NCI-H82 (cell line): ENCODE measurements around the gene ST3GAL2.
A peak's percentile ranks its signal among the peaks of the same experiment; 100 is the strongest.
"Not testable (repeated sequence)": the region's sequence is repeated elsewhere in the genome, so short reads cannot be mapped to it uniquely, and the experiment has no call there.

Source experiments
- DNase-seq: peaks from one replicate; lab custom pipeline; 2025; lab: John Stamatoyannopoulos, UW

ST3GAL2 gene

DNA sequence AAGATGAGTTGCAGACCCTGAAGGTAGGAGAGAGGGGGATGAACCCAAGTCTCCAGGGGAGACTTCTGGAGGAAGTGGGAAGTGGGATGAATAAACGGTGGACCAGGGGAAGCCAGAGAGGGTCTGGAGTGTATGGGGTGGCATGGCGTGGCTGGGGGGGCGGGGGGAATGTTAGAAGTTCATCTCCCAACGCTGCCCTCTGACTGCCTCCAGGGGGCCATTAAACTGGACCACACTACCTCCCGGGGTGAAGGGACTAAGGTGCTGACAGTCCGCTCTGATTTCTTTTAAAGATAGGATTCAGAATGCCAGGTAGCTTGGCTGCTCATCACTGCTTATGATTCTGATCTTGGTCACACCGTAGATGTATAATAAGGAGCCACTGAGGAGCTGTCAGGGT is 21.2 kb downstream of the ST3GAL2 start:
- no peak for DNase-seq

DNA sequence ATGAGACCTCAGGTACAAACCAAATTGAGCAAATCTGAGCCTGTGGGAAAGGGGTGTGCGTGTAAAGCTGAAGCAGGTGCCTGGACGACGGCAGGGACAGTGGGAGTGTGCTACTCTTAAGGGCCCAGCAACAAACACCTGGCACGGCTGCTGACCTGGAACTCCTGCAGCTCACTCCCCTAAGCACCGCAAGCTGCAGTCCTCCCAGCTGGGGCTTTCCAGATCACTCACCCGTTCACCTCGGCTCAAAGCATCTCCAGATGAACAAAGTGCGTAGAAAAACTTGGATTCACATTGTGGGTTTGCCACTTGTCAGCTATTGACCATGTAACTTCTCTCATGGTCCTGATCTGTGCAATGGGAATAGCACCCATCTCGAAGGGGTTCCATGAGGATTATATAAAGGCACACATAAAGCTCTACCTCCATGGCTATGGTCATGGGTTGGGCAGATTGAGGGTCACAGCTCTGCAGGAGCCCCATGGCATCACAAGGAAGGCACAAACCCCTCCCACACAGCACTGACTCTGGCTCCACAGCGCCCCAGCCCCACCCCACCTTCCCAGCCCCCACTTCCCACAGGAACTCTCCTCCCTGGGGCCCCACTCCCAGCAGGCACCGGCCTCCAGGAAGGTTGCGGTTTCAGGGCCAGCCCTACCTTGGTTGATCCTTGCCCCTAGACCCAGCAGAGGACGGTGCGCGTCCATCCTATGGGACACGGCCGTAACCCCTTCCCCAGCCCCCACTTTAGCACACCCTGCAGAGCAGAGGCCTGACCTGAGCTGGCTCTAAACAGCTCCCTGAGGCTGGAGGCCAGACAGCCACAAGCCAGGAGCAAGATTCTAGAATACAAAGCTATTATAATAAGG is 21.9 kb downstream of the ST3GAL2 start:
- DNase-seq = no peak

DNA sequence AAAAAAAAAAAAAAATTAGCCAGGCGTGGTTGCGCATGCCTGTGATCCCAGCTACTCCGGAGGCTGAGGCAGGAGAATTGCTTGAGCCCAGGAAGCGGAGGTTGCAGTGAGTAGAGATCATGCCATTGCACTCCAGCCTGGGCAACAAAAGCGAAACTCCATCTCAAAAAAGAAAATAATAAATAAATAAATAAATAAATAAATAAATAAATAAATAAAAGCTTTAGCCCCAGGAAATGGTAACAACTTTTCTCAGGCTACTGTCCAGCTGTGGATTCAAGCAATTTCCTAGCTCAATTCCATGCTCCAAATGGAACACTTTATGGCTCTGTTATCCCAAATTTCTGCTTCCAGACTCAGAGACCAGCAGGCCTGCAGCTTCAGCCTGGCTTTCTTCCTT is 25.3 kb downstream of the ST3GAL2 start:
- not testable (repeated sequence) for DNase-seq

DNA sequence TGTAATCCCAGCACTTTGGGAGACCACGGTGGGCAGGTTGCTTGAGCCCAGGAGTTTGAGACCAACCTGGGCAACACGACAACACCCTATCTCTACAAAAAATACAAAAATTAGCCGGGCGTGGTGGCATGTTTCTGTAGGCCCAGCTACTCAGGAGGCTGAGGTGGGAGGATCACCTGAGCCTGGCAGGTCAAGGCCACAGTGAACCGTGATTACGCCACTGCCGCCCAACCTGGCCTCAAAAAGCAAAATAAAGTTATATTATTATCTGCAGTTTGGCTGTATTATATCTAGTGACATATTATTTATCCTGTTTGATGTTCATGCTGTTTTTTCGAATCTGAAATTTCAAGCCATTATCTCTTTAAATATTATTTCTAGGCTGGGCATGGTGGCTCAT is 26.5 kb downstream of the ST3GAL2 start:
- no peak for DNase-seq

DNA sequence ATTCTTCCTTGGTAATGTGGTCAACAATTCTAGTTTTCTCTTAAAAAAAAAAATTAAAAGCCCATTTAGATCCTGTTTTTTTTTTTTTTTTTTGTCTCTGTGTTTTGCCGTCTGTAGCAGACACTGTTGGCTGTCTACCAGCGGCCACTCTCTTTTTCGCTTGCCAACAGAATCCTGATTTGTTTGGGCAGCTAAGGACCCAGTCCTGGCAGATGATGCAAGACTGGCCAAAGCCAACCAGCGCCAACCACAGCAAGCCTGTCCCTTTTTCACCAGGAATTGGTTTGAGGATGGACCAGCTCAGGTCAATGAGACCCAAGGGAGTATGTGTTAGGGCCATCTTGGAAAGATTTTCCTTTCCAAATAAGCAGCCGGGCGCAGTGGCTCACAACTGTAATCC is 28.2 kb downstream of the ST3GAL2 start:
- no peak for DNase-seq

DNA sequence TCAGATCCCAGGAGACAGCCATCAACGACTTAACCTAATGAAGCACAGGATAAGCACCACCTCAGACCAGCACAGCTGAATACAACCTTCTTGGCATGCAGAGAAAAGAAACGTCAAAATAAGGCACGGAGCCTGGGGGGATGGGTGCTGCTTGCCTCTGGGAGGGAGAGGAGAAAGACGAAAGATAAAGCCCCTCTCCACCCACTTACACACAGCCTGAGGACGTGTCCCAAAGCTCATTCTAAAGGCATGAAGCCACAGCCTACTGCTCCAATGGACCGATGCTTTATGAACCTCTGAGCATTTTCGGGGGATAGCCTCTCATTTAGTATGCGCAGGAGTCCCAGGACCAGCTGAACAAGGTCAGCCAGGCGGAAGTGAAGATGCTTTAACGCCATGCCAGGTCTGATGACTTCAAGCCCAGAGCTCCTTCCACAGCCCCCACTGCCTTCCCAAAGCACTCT is 31.1 kb downstream of the ST3GAL2 start:
- peak; percentile 19 for DNase-seq

DNA sequence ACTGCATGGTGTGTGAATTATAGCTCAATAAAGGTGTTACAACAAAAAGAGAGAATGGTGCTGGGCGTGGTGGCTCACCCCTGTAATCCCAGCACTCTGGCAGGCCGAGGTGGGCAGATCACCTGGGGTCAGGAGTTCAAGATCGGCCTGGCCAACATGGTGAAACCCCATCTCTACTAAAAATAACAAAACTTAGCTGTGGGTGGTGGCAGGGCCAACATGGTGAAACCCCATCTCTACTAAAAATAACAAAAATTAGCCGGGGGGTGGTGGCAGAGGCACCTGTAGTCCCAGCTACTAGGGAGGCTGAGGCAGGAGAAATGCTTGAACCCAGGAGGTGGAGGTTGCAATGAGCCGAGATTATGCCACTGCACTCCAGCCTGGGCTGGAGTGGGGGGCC is 32.8 kb downstream of the ST3GAL2 start:
- not testable (repeated sequence) for DNase-seq

DNA sequence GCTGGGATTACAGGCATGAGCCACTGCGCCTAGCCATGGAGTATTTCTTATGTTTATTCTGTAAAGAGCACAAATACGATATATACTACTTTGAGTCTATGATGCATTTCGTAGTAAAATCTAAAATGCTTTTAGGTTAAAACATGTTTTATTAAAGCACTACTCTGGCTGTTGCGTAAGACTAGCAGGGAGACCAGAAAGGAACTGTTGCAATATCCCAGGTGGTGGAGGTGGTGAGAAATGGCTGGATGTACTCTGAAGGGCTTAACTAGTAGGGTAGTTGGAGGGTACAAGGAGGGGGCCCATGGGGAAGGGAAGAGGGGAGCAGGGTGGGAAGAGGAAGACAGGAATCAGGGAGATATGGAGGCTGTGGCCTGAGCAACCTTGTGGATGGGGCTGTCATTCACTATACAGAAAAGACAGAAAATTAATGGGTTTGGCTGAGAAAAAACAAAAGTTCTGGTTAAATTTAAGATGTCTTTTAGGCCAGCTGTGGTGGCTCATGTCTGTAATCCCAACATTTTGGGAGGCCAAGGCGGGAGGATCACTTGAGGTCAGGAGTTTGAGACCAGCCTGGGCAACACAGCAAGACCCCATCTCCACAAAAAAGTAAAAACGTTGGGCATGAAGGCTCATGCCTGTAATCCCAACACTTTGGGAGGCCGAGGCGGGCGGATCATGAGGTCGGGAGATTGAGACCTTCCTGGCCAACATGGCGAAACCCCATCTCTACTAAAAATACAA is 35.8 kb downstream of the ST3GAL2 start:
- no peak for DNase-seq

DNA sequence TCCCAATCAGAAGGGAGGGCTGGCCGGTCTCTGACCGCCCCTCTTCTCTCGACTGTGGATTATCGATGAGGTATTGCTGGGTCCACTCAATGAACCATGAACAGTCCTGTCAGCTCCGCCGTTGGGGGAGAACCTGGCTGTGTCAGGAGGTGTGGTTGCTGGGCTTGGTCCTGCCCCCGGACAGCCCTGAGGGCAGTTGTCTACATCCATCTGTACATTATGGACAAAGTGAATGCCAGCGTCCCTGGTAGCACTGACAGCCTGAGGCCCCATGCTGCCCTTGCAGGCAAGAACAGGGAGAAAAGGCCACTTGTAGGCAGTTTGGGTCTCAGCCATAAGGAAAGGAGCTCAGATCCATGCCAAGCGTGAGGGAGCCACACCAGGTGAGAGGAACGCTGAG is 38.9 kb downstream of the ST3GAL2 start:
- peak; percentile 57 for DNase-seq

DNA sequence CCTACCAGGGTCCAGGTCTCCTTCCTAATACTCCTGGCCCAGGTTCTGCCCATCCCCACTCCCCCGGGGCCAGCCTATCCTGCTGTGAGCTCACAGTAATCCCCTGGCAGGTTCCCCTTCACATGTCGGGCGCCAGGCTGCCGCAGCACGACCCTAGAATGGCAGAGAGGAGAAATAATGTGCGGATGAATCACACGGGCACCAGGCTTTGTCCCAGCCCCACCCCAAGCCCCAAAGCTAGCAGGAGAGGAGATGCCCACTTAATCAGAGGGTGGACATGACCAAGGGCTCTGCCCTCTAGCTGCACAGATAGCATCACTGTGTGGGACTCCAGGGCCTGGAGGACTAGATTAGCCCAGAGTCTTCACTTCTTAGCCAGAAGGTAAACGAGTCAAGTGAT is 39.5 kb downstream of the ST3GAL2 start:
- peak; percentile 80 for DNase-seq

DNA sequence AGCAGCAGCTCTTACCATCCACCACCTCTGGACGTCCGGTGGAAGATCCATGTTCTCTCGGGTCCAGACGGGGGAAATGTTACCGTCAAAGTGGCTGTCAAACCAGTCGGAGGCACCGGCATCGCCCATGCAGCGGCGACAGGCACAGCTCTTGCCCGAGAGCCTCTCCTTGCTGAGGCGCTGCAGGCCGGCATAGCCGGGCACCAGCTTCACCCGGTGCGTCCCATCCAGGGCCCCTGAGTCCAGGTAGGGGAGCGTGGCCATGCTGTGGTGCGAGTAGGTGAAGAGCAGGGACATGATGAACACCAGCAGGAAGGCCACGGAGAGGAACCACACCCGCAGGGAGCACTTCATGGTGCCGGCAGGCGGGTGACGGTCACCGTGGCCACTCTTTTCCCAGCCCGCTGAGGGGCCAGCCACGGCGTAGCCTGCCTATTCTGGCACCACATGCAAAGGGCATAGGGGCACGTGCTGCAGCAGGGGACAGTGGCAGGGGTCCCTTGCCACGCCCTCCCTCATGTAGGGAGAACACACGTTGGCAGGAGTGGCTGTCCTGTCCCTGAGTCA is 40.6 kb downstream of the ST3GAL2 start:
- no peak for DNase-seq

DNA sequence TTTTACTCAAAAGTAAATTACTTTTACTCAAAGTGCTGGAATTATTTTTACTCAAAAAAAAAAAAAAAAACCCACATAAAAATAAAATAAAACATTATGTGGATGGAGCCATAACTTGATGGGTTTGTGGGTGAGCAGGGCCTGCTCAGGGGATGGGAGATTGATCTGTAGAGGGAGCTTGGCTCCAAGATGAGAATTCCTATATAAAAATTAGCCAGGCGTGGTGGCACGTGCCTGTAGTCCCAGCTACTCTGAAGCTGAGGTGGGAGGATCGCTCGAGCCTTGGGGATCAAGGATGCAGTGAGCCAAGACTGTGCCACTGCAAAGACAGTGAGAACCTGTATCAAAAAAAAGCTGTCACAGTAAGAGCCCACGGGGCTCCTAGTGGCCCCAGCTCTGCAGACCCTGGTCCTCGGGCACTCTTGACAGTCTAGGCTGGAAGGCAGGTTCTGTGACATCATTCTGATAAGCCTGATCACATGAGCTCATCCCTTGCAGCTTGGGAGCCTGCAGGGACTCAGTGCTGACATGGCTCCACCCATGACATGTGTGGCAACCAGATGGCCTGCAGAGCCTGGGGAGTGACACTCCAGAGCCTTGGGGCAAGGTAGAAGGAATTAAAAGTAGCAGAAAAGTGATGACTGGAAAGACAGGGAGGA is 42.5 kb downstream of the ST3GAL2 start:
- peak; percentile 97 for DNase-seq

DNA sequence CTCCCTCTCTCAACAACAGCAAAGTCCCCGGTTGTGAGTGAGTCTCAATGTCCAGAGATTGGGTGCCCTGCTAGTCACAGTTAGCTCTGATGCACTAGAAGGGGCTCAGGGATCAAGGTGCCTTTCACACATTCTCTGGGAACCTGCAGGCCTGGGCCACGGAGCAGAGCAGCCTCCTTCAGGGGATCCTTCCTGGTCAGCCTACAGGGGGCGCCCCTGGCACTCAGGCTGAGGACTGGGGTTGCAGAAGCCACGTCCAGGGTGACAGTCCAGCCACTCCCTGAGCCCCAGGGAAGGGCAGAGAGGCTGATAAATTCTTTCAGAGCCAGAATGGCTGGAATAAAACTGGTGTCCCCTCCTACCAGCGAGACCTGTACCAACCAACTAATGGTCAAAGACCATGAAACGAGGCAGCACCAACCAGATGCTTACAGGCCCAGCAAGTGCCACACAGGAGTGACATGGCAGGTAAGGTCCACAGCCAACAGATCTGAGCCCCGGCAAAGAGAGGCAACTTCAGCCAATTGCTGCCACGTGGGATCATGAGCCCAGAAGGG is 43.5 kb downstream of the ST3GAL2 start:
- peak; percentile 65 for DNase-seq

DNA sequence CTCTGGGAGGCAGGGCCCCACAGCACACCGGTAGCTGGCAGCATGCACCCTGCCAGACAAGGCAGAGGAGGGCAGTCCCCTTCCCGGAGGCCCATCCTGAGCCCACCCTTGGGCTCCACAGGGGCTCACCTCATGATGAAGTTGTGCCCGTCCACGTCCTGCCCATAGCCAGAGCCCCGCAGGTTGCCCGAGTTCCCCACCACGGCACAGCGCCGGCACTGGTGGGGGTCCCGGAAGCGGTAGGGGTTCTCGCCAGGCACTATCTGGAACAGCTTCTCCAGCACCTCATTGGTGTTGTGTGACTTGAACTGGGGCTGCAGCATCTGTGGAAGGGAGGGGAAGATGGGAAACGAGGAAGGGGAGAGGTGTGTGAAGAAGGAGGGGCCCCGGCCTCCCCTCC is 44.0 kb downstream of the ST3GAL2 start:
- DNase-seq = no peak

DNA sequence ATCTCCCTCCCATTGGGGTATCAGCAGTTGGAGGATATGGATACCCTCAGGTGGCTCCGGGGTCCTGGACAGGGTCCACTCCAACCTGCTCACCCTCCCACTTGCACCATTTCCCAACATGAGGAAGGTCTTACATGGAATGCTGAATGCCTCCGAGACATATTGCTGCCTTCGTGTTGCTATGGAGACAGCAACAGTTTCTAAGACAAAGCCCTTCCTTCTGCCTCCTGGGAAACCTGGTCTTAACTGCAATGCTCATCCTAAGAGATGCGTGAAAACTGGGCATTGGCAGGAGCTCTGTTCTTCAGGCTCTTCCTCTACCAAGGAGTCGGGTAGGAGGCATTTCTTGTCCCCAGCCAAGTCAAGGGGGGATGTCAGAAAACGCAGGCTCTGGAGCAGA is 45.2 kb downstream of the ST3GAL2 start:
- DNase-seq = no peak

DNA sequence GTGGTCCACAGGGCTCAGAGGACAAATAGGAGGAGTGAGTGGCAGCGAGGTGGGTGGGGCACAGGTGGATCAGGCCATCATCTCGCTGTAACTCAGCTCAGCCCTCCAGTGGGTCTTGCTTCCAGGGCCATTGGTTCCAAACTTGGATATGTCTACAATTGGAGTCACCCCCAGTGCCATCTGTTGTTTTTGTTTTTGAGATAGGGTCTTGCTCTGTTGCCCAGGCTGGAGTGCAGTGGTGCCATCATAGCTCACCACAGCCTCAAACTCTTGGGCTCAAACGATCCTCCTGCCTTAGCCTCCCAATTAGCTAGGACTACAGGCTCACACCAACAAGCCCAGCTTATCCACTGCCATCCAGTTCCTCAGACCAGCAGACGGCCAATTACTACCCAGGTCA is 46.3 kb downstream of the ST3GAL2 start:
- DNase-seq = no peak

DNA sequence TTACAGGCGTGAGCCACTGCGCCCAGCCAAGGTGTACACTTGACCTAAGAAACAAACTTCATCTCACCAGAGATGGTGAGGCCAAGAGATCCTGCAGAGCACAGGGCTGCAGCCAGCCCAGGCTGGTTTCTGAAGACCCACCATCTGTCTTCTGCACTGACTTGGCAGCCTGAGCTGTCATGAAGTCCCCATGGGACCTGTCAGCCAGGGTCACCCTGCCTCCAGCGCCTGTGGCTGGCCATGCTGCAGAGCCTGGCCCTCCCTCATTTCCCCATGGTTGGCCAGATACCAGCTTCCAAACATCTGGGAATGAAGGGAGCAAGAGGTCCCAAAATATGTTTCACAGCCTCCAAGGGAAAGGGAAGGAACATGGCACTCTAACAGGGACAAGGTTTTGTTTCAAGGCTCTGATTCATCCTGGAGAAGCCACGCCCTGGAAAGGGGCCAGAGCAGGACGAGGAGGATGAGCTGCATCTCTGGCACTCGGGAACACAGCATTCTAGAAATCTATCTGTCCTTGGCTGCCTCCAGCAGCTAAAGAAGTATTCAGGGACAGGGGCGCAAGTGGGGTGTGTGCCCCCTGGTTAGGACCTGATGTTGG is 46.9 kb downstream of the ST3GAL2 start:
- peak; percentile 64 for DNase-seq

DNA sequence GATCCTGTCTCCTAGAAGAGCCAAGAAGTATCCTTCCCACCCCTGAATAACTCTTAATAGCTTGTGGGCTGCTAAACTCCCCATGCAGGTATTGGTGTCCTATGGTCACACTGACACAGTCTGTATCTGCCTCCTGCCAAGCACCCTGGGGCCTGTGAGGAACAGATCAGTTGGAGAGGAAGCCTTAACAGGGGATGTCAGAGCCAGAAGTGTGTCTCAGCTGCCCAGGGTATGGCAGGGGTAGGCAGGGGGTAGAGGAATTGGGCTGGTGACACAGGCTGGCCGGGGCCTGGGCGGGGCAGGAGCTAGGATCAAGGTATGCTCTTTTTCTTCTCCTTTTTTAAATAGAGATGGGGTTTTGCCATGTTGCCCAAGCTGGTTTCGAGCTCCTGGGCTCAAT is 47.5 kb downstream of the ST3GAL2 start:
- no peak for DNase-seq

DNA sequence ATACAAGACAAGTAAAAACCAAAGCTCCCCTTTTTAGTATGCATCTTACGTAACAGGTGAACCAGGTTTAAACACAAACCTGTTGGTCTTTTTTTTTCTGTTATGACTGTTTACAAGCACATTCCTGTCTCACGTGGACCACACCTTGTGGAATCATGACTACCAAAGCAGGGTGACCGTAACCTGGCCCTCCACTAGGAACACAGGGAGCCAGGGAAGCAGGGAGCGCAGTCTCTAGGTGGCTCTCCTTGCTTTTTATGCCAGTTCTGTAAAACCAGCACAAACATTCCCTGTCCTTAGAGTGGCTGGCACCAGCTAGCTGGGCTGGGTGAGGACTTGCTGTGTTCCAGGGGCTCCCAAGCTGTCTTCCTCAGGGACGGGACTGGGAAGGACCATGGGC is 48.1 kb downstream of the ST3GAL2 start:
- DNase-seq = no peak

DNA sequence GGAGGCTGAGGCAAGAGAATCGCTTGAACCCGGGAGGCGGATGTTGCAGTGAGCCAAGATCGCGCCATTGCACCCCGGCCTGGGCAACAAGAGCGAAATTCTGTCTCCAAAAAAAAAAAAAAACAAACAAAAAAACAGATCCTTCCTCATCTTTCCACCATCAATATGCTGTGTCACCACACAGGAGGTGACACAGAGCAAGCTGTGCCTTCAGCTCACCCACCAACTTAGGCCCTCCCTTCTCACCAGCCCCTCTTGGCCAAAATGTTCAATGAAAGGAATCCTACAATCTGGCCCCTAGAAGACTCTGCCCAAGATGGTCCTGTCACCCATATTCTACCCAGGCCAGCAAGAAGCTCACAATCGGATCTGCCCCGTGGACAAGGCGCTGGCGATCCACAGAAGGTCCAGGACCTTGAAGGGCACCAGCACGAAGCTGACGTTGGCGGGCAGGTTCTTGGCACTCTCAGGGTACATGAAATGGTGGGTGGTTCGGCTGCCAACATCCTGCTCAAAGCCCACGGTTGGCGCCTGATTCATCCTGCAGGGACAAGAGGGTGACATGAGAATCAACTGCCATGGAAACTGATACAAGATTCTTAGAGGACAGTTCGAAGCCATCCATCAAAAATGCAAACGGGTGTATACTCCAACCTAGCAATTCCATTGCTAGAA is 50.8 kb downstream of the ST3GAL2 start:
- DNase-seq = no peak
